ENCODE measurements around the gene IGFL4. TPM values are rescaled to one million over a fixed set of nuclear protein-coding genes. Genes with fewer than 3 reads are reported as not detected.

Gene IGFL4
- total and polyA plus RNA-seq, 9 of the 15 experiments (the other 6 are each of a cell fraction or from before 2014, with no cell fraction given), result not detected

GRCh38 chr19:46060012-46060411 lies 19.2 kb upstream of the IGFL4 start:
- Histone ChIP-seq H2AFZ (ENCODE audit: low read depth, low read length) (no peak overlapping the region), H3K9me3 (replicated peaks; ENCODE audit: control insufficient read depth, insufficient read depth, low read depth, low read length) (no peaks in the 10 kb centered on the region; the same call in 1 of the 2 replicates), H3K27ac (ENCODE audit: extremely low read depth, low read depth, low read length) (no peak overlapping the region), H3K4me2 (ENCODE audit: insufficient read depth, low read length) (no peak overlapping the region), H3K79me2 (ENCODE audit: control insufficient read depth, insufficient read depth, low read length) (no peaks in the 10 kb centered on the region), H3K9ac (ENCODE audit: insufficient read depth in 1 of 2, low read depth in 2 of 2, low read length in 2 of 2) (no peak overlapping the region), H3K36me3 (ENCODE audit: control insufficient read depth, insufficient read depth, low read length) (no peaks in the 10 kb centered on the region), H3K4me3 (no peak overlapping the region), H3K9me1 (ENCODE audit: control insufficient read depth, insufficient read depth, low read length) (no peaks in the 10 kb centered on the region), H3K27me3 (ENCODE audit: control insufficient read depth in 2 of 2, insufficient read depth in 2 of 2, low read length in 2 of 2) (0 out of 5 replicates have a peak, but pooled peaks cover 0 to 4% of the 10 kb centered on the region in 2 experiments), H4K20me1 (replicated peaks; ENCODE audit: control insufficient read depth, insufficient read depth, low read length) (no peaks in the 10 kb centered on the region), H3K4me1 (replicated peaks in 1 of 2; ENCODE audit: control insufficient read depth in 2 of 2, insufficient read depth in 2 of 2, low read length in 2 of 2) (no peaks in the 10 kb centered on the region)
- ATAC-seq (no peak), FAIRE-seq (no peak), DNase-seq (ENCODE audit: extremely low read depth in 1 of 4, low spot score in 3 of 4) (no peak)
- WGBS (ENCODE audit: insufficient coverage, low coverage, missing lambda C conversion rate), result 2% methylated on average over 2 of the region's 2 CpGs
- BruUV-seq (replicated peaks), result no TSS peak
- in situ Hi-C loops (cut with MboI), result no loop called here
- POLR2A ChIA-PET, result interaction anchor here (0.6 kb wide), 1 partner anchor 81 kb away, joined by 3 read pairs; no protein-coding TSS in a partner anchor
- intact Hi-C loops (cut with micrococcal nuclease), result no loop called here
- CTCF ChIA-PET (ENCODE audit: low intra/inter-chr PET ratio), result no interaction called here
- TF ChIP-seq POLR2AphosphoS5 (IDR thresholded peaks at IDR 0.05; ENCODE audit: control insufficient read depth, insufficient read depth, low read depth, low read length) (no peak), ELK1 (CRISPR knock-in tag; IDR thresholded peaks at IDR 0.05) (no peak), ZNF263 (CRISPR knock-in tag; IDR thresholded peaks at IDR 0.05; ENCODE audit: borderline replicate concordance) (no peak), HBP1 (CRISPR knock-in tag; IDR thresholded peaks at IDR 0.05) (no peak), ETV5 (CRISPR knock-in tag; IDR thresholded peaks at IDR 0.05; ENCODE audit: low read depth) (no peak), ZSCAN29 (IDR thresholded peaks at IDR 0.05) (no peak), MAZ (CRISPR knock-in tag; conservative IDR thresholded peaks at IDR 0.05 in 1 of 2, IDR thresholded peaks at IDR 0.05 in 1 of 2) (no peak), ZBTB26 (CRISPR knock-in tag; IDR thresholded peaks at IDR 0.05) (no peak), GTF2A2 (tag; IDR thresholded peaks at IDR 0.05) (no peak)
